ENCODE results near the gene CD244. TPM values are rescaled to one million over a fixed set of nuclear protein-coding genes. Genes with fewer than 3 reads are reported as not detected.
"Not testable (repeated sequence)": the region's sequence is repeated elsewhere in the genome, so short reads cannot be mapped to it uniquely, and the experiment has no call there.

The CD244 gene
- total RNA-seq, 5 donors from 2014 or later (not counting 1 experiment from before 2014, with no cell fraction given) = 1.1 to 12.4 (median 2.9) TPM

DNA sequence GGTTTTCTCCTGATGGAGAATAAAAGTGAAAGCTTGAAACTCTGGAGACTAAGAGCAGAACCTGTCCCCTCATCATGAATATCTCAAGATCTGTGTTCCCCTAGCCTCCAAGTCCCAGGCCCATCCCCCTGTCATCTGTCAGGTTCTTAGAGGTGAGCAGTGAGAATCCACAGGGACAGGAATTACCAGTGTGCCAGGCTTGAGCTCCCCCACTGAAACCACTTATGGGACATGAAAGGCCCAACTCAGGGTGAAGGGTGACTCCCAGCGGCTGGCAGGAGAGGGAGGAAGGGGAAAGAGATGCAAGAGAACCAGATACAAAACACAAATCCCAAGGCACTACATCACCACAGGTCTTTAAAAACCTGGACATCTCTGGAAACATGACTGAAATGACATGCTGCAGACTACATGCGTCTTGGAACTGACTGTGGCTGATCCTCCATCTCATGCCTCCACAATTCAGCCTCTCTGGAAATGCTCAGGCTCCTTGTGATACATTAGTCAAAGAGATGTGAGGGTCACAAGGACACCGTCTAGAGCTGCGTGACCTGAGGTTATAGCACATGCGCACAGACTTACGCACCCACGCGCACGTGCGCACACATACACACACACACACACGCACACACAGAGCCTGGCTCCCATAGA, 73.5 kb downstream of the CD244 start:
- ATAC-seq (replicated peaks in 1 of 4) = peak in 1 of 4 experiments; percentile 17
- Histone ChIP-seq H3K4me3 (ENCODE audit: control insufficient read depth in 1 of 2, extremely low read depth in 1 of 2, low read length in 1 of 2) (no peak overlapping the region), H3K4me1 (ENCODE audit: control insufficient read depth in 1 of 2, extremely low read depth in 1 of 2, insufficient read depth in 2 of 2, low read length in 2 of 2) (no peaks in the 10 kb centered on the region), H3K9me3 (no peaks in the 10 kb centered on the region), H3K27ac (ENCODE audit: low read length) (no peak overlapping the region), H3K27me3 (replicated peaks in 1 of 2; ENCODE audit: control insufficient read depth in 2 of 2, extremely low read depth in 1 of 2, insufficient read depth in 2 of 2, low read length in 1 of 2) (no peaks in the 10 kb centered on the region), H3K36me3 (ENCODE audit: control insufficient read depth in 2 of 2, extremely low read depth in 1 of 2, insufficient read depth in 1 of 2, low read length in 1 of 2) (no peaks in the 10 kb centered on the region)
- ChIA-PET POLR2A (interaction anchor here (0.8 to 1.0 kb wide), 2 partner anchors 9 kb away, joined by 3 read pairs; no protein-coding TSS in a partner anchor), CTCF (interaction anchor here (0.5 to 1.0 kb wide), 2 partner anchors 103 to 196 kb away, joined by 3 to 7 read pairs; no protein-coding TSS in a partner anchor)
- Mint-ChIP-seq H3K4me1 (peaks cover 2 to 11% (median 6%) of the 10 kb centered on the region in 3 donors), H3K4me3 (no peak overlapping the region), H3K9me3 (no peaks in the 10 kb centered on the region), H3K27ac (peak overlapping the region; percentile 6 to 17), H3K27me3 (no peaks in the 10 kb centered on the region), H3K36me3 (no peaks in the 10 kb centered on the region)
- DNase-seq = no peak
- no CpG with 5 or more reads among the region's 11 CpGs for WGBS (ENCODE audit: insufficient coverage)

DNA sequence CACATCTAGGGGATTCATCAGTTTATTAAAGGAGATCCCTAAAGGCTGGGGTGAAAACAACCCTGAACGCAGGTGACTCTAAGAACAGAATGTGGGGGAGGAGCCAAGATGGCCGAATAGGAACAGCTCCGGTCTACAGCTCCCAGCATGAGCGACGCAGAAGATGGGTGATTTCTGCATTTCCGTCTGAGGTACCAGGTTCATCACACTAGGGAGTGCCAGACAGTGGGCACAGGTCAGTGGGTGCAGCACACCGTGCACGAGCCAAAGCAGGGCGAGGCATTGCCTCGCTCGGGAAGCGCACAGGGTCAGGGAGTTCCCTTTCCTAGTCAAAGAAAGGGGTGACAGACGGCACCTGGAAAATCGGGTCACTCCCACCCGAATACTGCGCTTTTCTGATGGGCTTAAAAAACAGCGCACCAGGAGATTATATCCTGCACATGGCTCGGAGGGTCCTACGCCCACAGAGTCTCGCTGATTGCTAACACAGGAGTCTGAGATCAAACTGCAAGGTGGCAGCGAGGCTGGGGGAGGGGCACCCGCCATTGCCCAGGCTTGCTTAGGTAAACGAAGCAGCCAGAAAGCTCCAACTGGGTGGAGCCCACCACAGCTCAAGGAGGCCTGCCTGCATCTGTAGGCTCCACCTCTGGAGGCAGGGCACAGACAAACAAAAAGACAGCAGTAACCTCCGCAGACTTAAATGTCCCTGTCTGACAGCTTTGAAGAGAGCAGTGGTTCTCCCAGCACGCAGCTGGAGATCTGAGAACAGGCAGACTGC, 79.5 kb downstream of the CD244 start:
- H3K9me3 Mint-ChIP-seq; H3K4me3 Mint-ChIP-seq; ATAC-seq (replicated peaks in 1 of 4); CTCF ChIA-PET; H3K36me3 ChIP-seq (ENCODE audit: control insufficient read depth in 2 of 2, extremely low read depth in 1 of 2, insufficient read depth in 1 of 2, low read length in 1 of 2); H3K27me3 Mint-ChIP-seq; H3K27ac Mint-ChIP-seq; H3K27me3 ChIP-seq (replicated peaks in 1 of 2; ENCODE audit: control insufficient read depth in 2 of 2, extremely low read depth in 1 of 2, insufficient read depth in 2 of 2, low read length in 1 of 2); H3K9me3 ChIP-seq; H3K27ac ChIP-seq (ENCODE audit: low read length); H3K36me3 Mint-ChIP-seq; H3K4me3 ChIP-seq (ENCODE audit: control insufficient read depth in 1 of 2, extremely low read depth in 1 of 2, low read length in 1 of 2): not testable (repeated sequence)
- peaks cover 0 to 17% of the 10 kb centered on the region in 2 experiments for H3K4me1 ChIP-seq (ENCODE audit: control insufficient read depth in 1 of 2, extremely low read depth in 1 of 2, insufficient read depth in 2 of 2, low read length in 2 of 2)
- 94% methylated on average over 12 of the region's 25 CpGs for WGBS (ENCODE audit: insufficient coverage)
- DNase-seq = peak in 2 of 35 experiments; percentile 24 to 56
- peaks cover 10 to 18% (median 16%) of the 10 kb centered on the region in 3 donors for H3K4me1 Mint-ChIP-seq
- POLR2A ChIA-PET = interaction anchor here in 1 of 2 donors (0.7 kb wide), 1 partner anchor 169 kb away, joined by 4 read pairs; no protein-coding TSS in a partner anchor

- DNase-seq (peak in 3 of 35 experiments; percentile 11 to 48 (median 23)), ATAC-seq (replicated peaks in 1 of 4) (peak in 3 of 4 experiments; percentile 30 to 70 (median 54))
- Histone ChIP-seq H3K4me1 (ENCODE audit: control insufficient read depth in 1 of 2, extremely low read depth in 1 of 2, insufficient read depth in 2 of 2, low read length in 2 of 2) (peaks cover 0 to 21% of the 10 kb centered on the region in 2 experiments), H3K4me3 (ENCODE audit: control insufficient read depth in 1 of 2, extremely low read depth in 1 of 2, low read length in 1 of 2) (peak overlapping the region in 1 of 2 donors; percentile 11), H3K36me3 (ENCODE audit: control insufficient read depth in 2 of 2, extremely low read depth in 1 of 2, insufficient read depth in 1 of 2, low read length in 1 of 2) (no peaks in the 10 kb centered on the region), H3K27me3 (replicated peaks in 1 of 2; ENCODE audit: control insufficient read depth in 2 of 2, extremely low read depth in 1 of 2, insufficient read depth in 2 of 2, low read length in 1 of 2) (no peaks in the 10 kb centered on the region), H3K27ac (ENCODE audit: low read length) (peak overlapping the region; percentile 47), H3K9me3 (no peaks in the 10 kb centered on the region)
- Mint-ChIP-seq H3K4me1 (peaks cover 18 to 24% (median 23%) of the 10 kb centered on the region in 3 donors), H3K36me3 (no peaks in the 10 kb centered on the region), H3K27ac (peak overlapping the region; percentile 69 to 81), H3K9me3 (no peaks in the 10 kb centered on the region), H3K27me3 (no peaks in the 10 kb centered on the region), H3K4me3 (peak overlapping the region; percentile 22 to 58 (median 56))
- WGBS (ENCODE audit: insufficient coverage) = 62% methylated on average over 5 of the region's 9 CpGs
- ChIA-PET CTCF (interaction anchor here (0.6 to 1.4 kb wide), 6 partner anchors 12 to 257 kb away, joined by 3 to 6 read pairs (median 3); no protein-coding TSS in a partner anchor), POLR2A (interaction anchor here (0.6 to 0.7 kb wide), 2 partner anchors 170 to 448 kb away, joined by 3 to 4 read pairs; no protein-coding TSS in a partner anchor)
Measured at GRCh38 chr1:160781914-160782689, 80.6 kb downstream of the CD244 start.

DNA sequence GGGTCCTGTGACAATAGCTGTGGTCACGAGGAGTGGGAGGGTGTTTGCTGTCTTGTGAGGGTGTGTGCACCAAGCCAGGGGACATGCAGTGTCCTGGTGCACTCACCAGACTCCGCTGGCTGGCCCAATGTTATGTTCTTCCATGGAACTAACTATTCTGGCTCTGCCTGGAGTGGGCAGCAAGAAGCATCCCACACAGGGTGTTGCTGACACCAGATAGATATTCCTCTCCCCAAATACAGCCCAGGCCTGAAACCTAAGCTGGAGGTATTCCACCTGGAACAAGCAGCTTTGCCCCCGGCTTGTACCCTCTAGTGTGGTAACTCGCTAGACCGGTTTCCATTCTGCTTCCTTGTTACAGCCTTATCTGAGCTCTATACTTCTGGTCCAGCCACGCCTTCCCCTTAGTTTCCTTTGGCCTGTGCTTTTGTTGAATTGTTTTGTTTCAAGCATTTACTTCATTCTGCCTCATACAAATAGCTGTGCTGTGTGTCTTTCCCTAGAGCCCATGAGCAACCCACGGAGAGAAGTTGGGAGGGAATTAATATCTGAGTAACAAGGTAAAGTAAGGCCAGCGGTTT, 81.4 kb downstream of the CD244 start:
- H3K27ac Mint-ChIP-seq = peak overlapping the region in 1 of 2 donors; percentile 81
- H3K27me3 Mint-ChIP-seq = no peaks in the 10 kb centered on the region
- 90% methylated on average over 4 of the region's 8 CpGs for WGBS (ENCODE audit: insufficient coverage)
- H3K4me3 ChIP-seq (ENCODE audit: control insufficient read depth in 1 of 2, extremely low read depth in 1 of 2, low read length in 1 of 2) = no peak overlapping the region
- ChIA-PET POLR2A (interaction anchor here in 1 of 2 donors (0.6 kb wide), 1 partner anchor 447 kb away, joined by 3 read pairs; no protein-coding TSS in a partner anchor), CTCF (interaction anchor here (0.6 to 1.4 kb wide), 6 partner anchors 11 to 170 kb away, joined by 3 to 6 read pairs (median 3); no protein-coding TSS in a partner anchor)
- ATAC-seq (replicated peaks in 1 of 4) (no peak), DNase-seq (no peak)
- peaks cover 0 to 21% of the 10 kb centered on the region in 2 experiments for H3K4me1 ChIP-seq (ENCODE audit: control insufficient read depth in 1 of 2, extremely low read depth in 1 of 2, insufficient read depth in 2 of 2, low read length in 2 of 2)
- no peak overlapping the region for H3K4me3 Mint-ChIP-seq
- H3K27ac ChIP-seq (ENCODE audit: low read length) = peak overlapping the region; percentile 47
- no peaks in the 10 kb centered on the region for H3K9me3 ChIP-seq
- no peaks in the 10 kb centered on the region for H3K36me3 Mint-ChIP-seq
- H3K27me3 ChIP-seq (replicated peaks in 1 of 2; ENCODE audit: control insufficient read depth in 2 of 2, extremely low read depth in 1 of 2, insufficient read depth in 2 of 2, low read length in 1 of 2) = peaks cover 0 to 2% of the 10 kb centered on the region in 2 experiments
- H3K36me3 ChIP-seq (ENCODE audit: control insufficient read depth in 2 of 2, extremely low read depth in 1 of 2, insufficient read depth in 1 of 2, low read length in 1 of 2) = no peaks in the 10 kb centered on the region
- peaks cover 18 to 28% (median 23%) of the 10 kb centered on the region in 3 donors for H3K4me1 Mint-ChIP-seq
- no peaks in the 10 kb centered on the region for H3K9me3 Mint-ChIP-seq

DNA sequence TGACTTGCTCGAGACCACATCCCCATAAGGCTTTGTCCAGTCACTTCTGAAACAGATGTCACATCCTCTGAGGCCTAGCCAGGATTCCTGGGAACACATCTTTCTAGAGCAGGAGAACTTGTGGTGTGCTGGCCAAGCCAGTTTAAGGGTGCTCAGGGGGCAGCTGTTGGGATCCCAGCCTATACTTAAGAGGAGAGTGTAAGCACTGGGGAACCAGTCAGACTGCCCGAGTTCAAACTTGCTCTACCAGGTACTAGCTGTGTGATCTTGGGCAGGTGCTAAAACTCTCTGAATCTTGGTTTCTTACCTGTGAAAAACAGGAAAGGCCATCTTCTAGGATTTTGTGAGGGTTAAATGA, 82.3 kb downstream of the CD244 start:
- H3K4me3 Mint-ChIP-seq = no peak overlapping the region
- Histone ChIP-seq H3K27ac (ENCODE audit: low read length) (no peak overlapping the region), H3K36me3 (ENCODE audit: control insufficient read depth in 2 of 2, extremely low read depth in 1 of 2, insufficient read depth in 1 of 2, low read length in 1 of 2) (no peaks in the 10 kb centered on the region), H3K4me3 (ENCODE audit: control insufficient read depth in 1 of 2, extremely low read depth in 1 of 2, low read length in 1 of 2) (no peak overlapping the region), H3K27me3 (replicated peaks in 1 of 2; ENCODE audit: control insufficient read depth in 2 of 2, extremely low read depth in 1 of 2, insufficient read depth in 2 of 2, low read length in 1 of 2) (peaks cover 0 to 5% of the 10 kb centered on the region in 2 experiments), H3K9me3 (no peaks in the 10 kb centered on the region), H3K4me1 (ENCODE audit: control insufficient read depth in 1 of 2, extremely low read depth in 1 of 2, insufficient read depth in 2 of 2, low read length in 2 of 2) (peaks cover 0 to 21% of the 10 kb centered on the region in 2 experiments)
- no peaks in the 10 kb centered on the region for H3K27me3 Mint-ChIP-seq
- H3K27ac Mint-ChIP-seq = no peak overlapping the region
- ATAC-seq (replicated peaks in 1 of 4) (no peak), DNase-seq (no peak)
- H3K36me3 Mint-ChIP-seq = no peaks in the 10 kb centered on the region
- no peaks in the 10 kb centered on the region for H3K9me3 Mint-ChIP-seq
- 100% methylated on average over 1 of the region's 2 CpGs for WGBS (ENCODE audit: insufficient coverage)
- POLR2A ChIA-PET = no interaction called here
- CTCF ChIA-PET = interaction anchor here in 1 of 2 donors (1.0 to 1.3 kb wide), 3 partner anchors 16 to 51 kb away, joined by 3 to 4 read pairs (median 4); partner anchors contain the start of gene LY9
- H3K4me1 Mint-ChIP-seq = peaks cover 18 to 31% (median 23%) of the 10 kb centered on the region in 3 donors

Data from T-cell (primary cell).